Heart right ventricle (tissue), 16 donors: ENCODE data around the gene TMEM97. TPM values are rescaled to one million over a fixed set of nuclear protein-coding genes. Genes with fewer than 3 reads are reported as not detected.
A peak's percentile ranks its signal among the peaks of the same experiment; 100 is the strongest.

Experiments used
- ATAC-seq, 8 donors: fragments of 200-7000 bp; cut with Tn5 transposase; one replicate each; pipeline ENCODE4 v1.9.1; 2020; ENCODE audit warnings: mild to moderate bottlenecking in 8 of 8, moderate library complexity in 8 of 8, moderate number of reproducible peaks in 1 of 8
- DNase-seq, 2 donors: peaks; one replicate each; pipeline ENCODE4 v3.0.0-alpha.2; 2020
- H3K27ac ChIP-seq, 10 donors: fragments of 200-600 bp; sonication (generic) in 2 of 10; one replicate each; pipeline versions ENCODE4 v1.5.0 to v1.8.0; 2020 to 2022; ENCODE audit warnings: mild to moderate bottlenecking in 3 of 10
- H3K27me3 ChIP-seq, 7 donors: fragments of 200-600 bp; one replicate each; pipeline ENCODE4 v1.8.0; 2021 to 2022; ENCODE audit warnings: mild to moderate bottlenecking in 2 of 7
- H3K36me3 ChIP-seq, 9 donors: fragments of 200-600 bp; sonication (generic) in 1 of 9; one replicate each; pipeline versions ENCODE4 v1.5.0 to v1.8.0; 2020 to 2022; ENCODE audit warnings: mild to moderate bottlenecking in 2 of 9
- H3K4me1 ChIP-seq, 9 donors: fragments of 200-600 bp; sonication (generic) in 1 of 9; one replicate each; pipeline versions ENCODE4 v1.5.0 to v1.8.0; 2020 to 2022; ENCODE audit warnings: mild to moderate bottlenecking in 4 of 9
- H3K4me3 ChIP-seq, 10 donors: fragments of 200-600 bp; sonication (generic) in 2 of 10; one replicate each; pipeline versions ENCODE4 v1.5.0 to v1.8.0; 2020 to 2022; ENCODE audit warnings: mild to moderate bottlenecking in 7 of 10, moderate library complexity in 2 of 10
- H3K9me3 ChIP-seq, 11 donors: fragments of 200-600 bp in 10 of 11; sonication (generic) in 2 of 11; one replicate each; pipeline versions ENCODE4 v1.5.0 to v1.8.0; 2013 to 2022; ENCODE audit warnings: mild to moderate bottlenecking in 2 of 11, control low read depth in 1 of 11, moderate library complexity in 1 of 11
- WGBS, 2 donors: extraction: QIAGEN DNeasy Blood & Tissue Kit; methylation state at CpG; one replicate each; pipeline ENCODE4 v1.1.7; 2013; ENCODE audit warnings: inconsistent platforms in 1 of 2; 5-methylcytosine and 5-hydroxymethylcytosine counted together
- intact Hi-C, 10 donors: fragments of 100-400 bp; cut with DNase I; formaldehyde crosslinking; loops; one replicate each; pipeline versions ENCODE4 v1.11.1 to v1.14.2; 2022
- polyA plus RNA-seq, 2 donors: library from polyadenylated mRNA; stranded (reverse); fragments of 200-250 nt; gene quantifications; one replicate each; pipeline ENCODE4 v1.2.3, GENCODE V29; 2013
- total RNA-seq, 10 donors: library from RNA; stranded (reverse); fragmentation: NEBNext Ultra II Directional in 3 of 10; extraction: Animal tissue kit (Norgen Biotek cat#: 25700) in 3 of 10; gene quantifications; one replicate each; pipeline versions ENCODE4 v1.2.1 to v1.2.4, GENCODE V29; 2021 to 2023
- TF ChIP-seq, protein P1 (sequence below), 9 donors: fragments of 200-600 bp; sonication (generic) in 2 of 9; IDR thresholded peaks; one replicate each; pipeline versions ENCODE4 v1.5.0 to v1.8.0; 2021 to 2022; ENCODE audit warnings: antibody characterized with exemption in 9 of 9, mild to moderate bottlenecking in 5 of 9, moderate library complexity in 1 of 9
- donor health status: Arrhythmogenic right ventricular cardiomyopathy.
- donor health status: ischemic (EF 13 %, LVEDD 7.1; RV severe dilation, severe dysfunction).
- donor health status: healthy with polysubstance abuse.
- donor health status: DM: no; HTN: yes; CAD: no.
- donor health status: DM: no; HTN: no; CAD: no.
- donor health status: ischemic (EF 25% LVEDD 6.9; RV normal size, moderate dysfunction).
- donor health status: ischemic (EF 25% LVEDD 5.7; RV mildly dilated, moderate dysfunction).
- donor health status: healthy.
- donor health status: DM: yes; HTN: yes; CAD: no.
- donor health status: Ischemic cardiomyopathy.
- donor health status: ischemic (EF 35%, LVEDD 5.7; RV mildly dilated, moderate dysfunction).
- donor health status: nonischemic (EF 11% LVEDD 7.7; RV severe dilation, severe dysfunction).
- donor health status: DM: yes; HTN: yes; CAD: no.
- donor health status: PGD.
- donor health status: ischemic (EF 29% LVEDD 5.4; RV normal size, mild dysfunction).
- donor health status: nonischemic (EF 23%, LVEDD 6.1; RV moderate dilation, normal function).

Gene TMEM97
- total and polyA plus RNA-seq, 12 donors, result 1.6 to 5.2 (median 3.2) TPM

DNA sequence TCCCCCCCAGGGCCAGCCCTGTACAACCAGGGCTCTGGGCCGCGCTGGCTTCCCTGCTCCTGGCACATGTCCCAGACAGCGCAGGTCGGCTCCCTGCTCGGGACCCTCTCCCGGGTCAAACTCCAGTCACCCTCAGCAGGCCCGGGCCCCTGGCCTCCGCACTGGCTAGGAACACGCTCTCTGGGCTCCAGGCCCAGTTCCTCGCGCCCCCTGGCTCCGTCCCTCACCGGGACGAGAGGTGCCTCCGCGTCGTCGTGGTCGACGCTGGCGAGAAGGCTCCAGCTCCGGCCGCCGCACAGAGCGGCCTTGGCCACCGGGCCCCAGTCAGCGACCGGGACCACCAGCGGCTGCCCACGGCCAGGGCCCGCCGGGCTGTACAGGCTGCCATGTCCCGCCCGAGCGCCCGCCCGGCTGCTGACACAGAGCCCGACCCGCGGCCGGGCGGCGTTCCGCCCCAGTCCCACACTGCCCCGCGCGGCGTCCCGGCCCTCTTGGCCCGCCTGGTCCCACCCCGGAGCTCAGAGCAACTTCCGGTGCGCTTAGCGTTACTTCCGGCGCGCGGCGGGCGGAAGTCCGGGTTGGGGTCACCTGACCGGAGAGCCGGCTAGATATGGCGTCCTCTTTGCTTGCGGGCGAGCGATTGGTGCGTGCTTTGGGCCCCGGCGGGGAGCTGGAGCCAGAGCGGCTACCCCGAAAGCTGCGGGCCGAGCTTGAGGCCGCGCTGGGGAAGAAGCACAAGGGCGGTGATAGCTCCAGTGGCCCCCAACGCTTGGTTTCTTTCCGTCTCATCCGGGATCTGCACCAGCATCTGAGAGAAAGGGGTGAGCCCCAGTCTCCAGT is 38.3 kb downstream of the TMEM97 start, which contains the start of gene POLDIP2:
Gene POLDIP2 (minus strand): TSS at position 467 of the 840 bp plus-strand sequence. CDS start 79 bp downstream, at position 388.
- Histone ChIP-seq H3K4me1 (peaks cover 7 to 30% (median 27%) of the 10 kb centered on the region in 9 donors), H3K36me3 (peaks cover 0 to 70% (median 44%) of the 10 kb centered on the region in 9 donors), H3K9me3 (no peaks in the 10 kb centered on the region), H3K4me3 (peak within 1 kb of the TSS; percentile 67 to 100 (median 95)), H3K27me3 (no peaks in the 10 kb centered on the region), H3K27ac (peak within 1 kb of the TSS; percentile 60 to 98 (median 95))
- DNase-seq (peak; percentile 95 to 96), ATAC-seq (peak; percentile 99 to 100 (median 100))
- TF ChIP-seq, protein P1, sequence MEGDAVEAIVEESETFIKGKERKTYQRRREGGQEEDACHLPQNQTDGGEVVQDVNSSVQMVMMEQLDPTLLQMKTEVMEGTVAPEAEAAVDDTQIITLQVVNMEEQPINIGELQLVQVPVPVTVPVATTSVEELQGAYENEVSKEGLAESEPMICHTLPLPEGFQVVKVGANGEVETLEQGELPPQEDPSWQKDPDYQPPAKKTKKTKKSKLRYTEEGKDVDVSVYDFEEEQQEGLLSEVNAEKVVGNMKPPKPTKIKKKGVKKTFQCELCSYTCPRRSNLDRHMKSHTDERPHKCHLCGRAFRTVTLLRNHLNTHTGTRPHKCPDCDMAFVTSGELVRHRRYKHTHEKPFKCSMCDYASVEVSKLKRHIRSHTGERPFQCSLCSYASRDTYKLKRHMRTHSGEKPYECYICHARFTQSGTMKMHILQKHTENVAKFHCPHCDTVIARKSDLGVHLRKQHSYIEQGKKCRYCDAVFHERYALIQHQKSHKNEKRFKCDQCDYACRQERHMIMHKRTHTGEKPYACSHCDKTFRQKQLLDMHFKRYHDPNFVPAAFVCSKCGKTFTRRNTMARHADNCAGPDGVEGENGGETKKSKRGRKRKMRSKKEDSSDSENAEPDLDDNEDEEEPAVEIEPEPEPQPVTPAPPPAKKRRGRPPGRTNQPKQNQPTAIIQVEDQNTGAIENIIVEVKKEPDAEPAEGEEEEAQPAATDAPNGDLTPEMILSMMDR (IDR thresholded peaks at IDR 0.05), result peak in 4 of 9 donors; percentile 14 to 35 (median 31)
- intact Hi-C loops, result loop anchor here in 4 of 10 donors (1.0 to 2.0 kb wide), 4 partner anchors 18 to 22 kb away; partner anchors contain the start of genes IFT20 (in 2 of the 4) and TNFAIP1 (in 2 of the 4)
- 0% methylated on average over 80 of the region's 80 CpGs for WGBS, 2 donors

DNA sequence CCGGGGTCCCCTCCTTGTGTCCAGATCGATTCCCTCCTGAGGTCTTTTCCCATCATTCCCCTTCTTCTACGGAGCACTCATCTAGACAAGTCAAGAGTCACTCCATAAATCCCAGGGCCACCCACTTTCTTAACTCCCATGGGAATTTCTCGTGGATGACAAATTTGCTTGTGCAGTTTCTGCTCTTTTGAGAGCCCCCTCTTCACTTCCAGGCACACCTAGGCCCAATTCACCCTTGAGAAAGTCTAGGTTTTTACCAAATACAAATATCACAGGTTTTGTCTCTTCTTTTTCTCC is 38.8 kb downstream of the TMEM97 start:
- intact Hi-C loops, result loop anchor here in 4 of 10 donors (1.0 to 2.0 kb wide), 4 partner anchors 19 to 23 kb away; partner anchors contain the start of genes IFT20 (in 2 of the 4) and TNFAIP1 (in 2 of the 4)
- H3K4me1 ChIP-seq, result peaks cover 7 to 30% (median 27%) of the 10 kb centered on the region in 9 donors
- peaks cover 0 to 70% (median 39%) of the 10 kb centered on the region in 9 donors for H3K36me3 ChIP-seq
- DNase-seq (no peak), ATAC-seq (no peak)
- H3K27me3 ChIP-seq, result no peaks in the 10 kb centered on the region
- peak overlapping the region in 9 of 10 donors; percentile 82 to 98 (median 95) for H3K27ac ChIP-seq
- TF ChIP-seq, protein P1 (IDR thresholded peaks at IDR 0.05), result no peak
- peak overlapping the region; percentile 67 to 100 (median 95) for H3K4me3 ChIP-seq
- WGBS, 2 donors, result 3 to 5% methylated on average over 4 of the region's 4 CpGs
- no peaks in the 10 kb centered on the region for H3K9me3 ChIP-seq

DNA sequence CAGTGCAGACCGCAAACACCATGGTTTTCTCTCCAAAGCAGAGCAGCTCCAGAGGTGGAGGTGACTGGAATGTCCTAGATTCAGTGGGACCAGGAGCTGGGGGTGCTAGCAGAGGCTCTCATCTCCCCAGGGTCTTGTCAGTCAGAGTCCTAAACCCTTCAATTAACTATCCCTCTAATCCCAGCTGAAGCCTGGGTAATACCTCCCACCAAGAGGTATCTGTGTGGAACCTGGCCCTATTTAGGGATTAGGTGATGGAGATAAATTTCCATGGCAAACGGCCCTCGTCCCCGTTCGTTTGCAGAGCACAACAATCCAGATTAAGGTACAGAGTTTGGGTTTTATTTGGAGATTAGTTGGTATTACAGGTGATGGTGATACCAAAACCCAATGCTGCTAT is 44.2 kb downstream of the TMEM97 start:
- intact Hi-C loops, result no loop called here
- TF ChIP-seq, protein P1 (IDR thresholded peaks at IDR 0.05), result no peak
- ATAC-seq (no peak), DNase-seq (no peak)
- Histone ChIP-seq H3K36me3 (peaks cover 0 to 66% (median 29%) of the 10 kb centered on the region in 9 donors), H3K9me3 (no peaks in the 10 kb centered on the region), H3K27me3 (no peaks in the 10 kb centered on the region), H3K4me3 (no peak overlapping the region), H3K4me1 (peaks cover 0 to 8% (median 6%) of the 10 kb centered on the region in 9 donors), H3K27ac (no peak overlapping the region)
- 89 to 93% methylated on average over 5 of the region's 5 CpGs for WGBS, 2 donors

DNA sequence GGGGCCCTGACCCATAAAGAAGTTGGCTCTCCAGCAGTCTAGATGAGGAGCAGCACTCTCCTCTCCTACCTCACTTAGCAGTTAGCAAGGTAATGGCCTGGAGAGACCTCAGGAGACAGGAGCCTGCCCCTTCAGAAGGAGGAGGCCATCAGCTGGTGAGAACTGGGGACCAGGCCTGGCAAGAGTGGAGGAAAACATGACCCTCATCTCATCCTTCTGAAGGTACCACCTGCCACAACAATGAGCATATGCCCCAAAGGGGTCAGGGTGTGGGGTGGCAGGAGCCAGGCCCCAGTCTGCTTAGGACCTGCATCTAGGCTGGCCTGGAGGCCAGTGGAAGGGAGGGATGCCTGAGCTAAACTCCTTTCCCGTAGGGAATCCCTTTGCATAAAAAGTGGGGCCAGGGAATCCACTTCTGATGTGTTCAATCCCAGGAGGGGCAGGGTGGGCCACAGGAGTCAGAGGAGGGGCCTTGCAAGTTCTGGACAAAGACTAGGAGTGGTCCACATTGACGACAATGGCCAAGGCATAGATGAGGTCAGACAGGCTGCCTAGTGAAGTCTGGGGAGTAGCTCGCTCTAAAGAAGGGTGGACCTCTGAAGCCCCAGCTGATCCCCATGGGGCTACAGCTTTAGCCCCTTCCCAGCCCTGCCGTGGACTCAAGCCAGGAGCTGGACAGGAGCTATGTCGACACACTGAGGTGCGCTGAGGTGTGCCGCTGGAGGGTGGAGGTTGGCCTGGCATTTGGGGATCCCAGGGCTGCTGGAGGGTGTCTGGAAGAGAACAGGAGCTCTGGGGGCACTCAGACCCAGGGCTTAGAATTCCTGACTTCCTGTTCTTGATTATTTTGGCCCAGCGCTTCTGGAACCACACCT is 45.0 kb downstream of the TMEM97 start:
- 85 to 88% methylated on average over 8 of the region's 8 CpGs for WGBS, 2 donors
- ATAC-seq (no peak), DNase-seq (no peak)
- H3K4me1 ChIP-seq, result no peaks in the 10 kb centered on the region
- TF ChIP-seq, protein P1 (IDR thresholded peaks at IDR 0.05), result no peak
- intact Hi-C loops, result no loop called here
- peaks cover 0 to 66% (median 29%) of the 10 kb centered on the region in 9 donors for H3K36me3 ChIP-seq
- H3K27ac ChIP-seq, result no peak overlapping the region
- H3K4me3 ChIP-seq, result no peak overlapping the region
- H3K9me3 ChIP-seq, result no peaks in the 10 kb centered on the region
- no peaks in the 10 kb centered on the region for H3K27me3 ChIP-seq
